RWPE2 (cell line): ENCODE data around the gene C19orf25.
A peak's percentile ranks its signal among the peaks of the same experiment; 100 is the strongest.

ENCODE experiments used
- ATAC-seq: fragments of 200-7000 bp; cut with Tn5 transposase; 3 replicates; pipeline ENCODE4 v1.9.1; 2021; ENCODE audit warnings: low read depth
- DNase-seq: peaks from one replicate; pipeline ENCODE4 v3.0.0-alpha.2; 2020; ENCODE audit warnings: low spot score
- H3K27ac ChIP-seq: fragments of 450-650 bp; 2 replicates; pipeline ENCODE4 v1.5.1; 2017; ENCODE audit warnings: mild to moderate bottlenecking; ENCODE audit not compliant: poor library complexity, severe bottlenecking
- H3K27me3 ChIP-seq: fragments of 250-450 bp; sonication (Bioruptor Pico); 2 replicates; pipeline ENCODE4 v1.5.1; 2021; ENCODE audit warnings: mild to moderate bottlenecking, moderate library complexity; ENCODE audit not compliant: insufficient read depth, poor library complexity, severe bottlenecking
- H3K36me3 ChIP-seq: fragments of 250-450 bp; sonication (Bioruptor Pico); 2 replicates; pipeline ENCODE4 v1.5.1; 2020; ENCODE audit warnings: low read depth, mild to moderate bottlenecking, moderate library complexity
- H3K4me1 ChIP-seq: fragments of 250-450 bp; sonication (Bioruptor Pico); 2 replicates; pipeline ENCODE4 v1.5.1; 2021; ENCODE audit warnings: mild to moderate bottlenecking, moderate library complexity; ENCODE audit not compliant: insufficient read depth, poor library complexity, severe bottlenecking
- H3K4me3 ChIP-seq: fragments of 250-450 bp; sonication (Bioruptor Pico); 2 replicates; pipeline ENCODE4 v1.5.1; 2021; ENCODE audit warnings: mild to moderate bottlenecking, moderate library complexity; ENCODE audit not compliant: severe bottlenecking
- H3K9me3 ChIP-seq: fragments of 250-450 bp; sonication (Bioruptor Pico); 2 replicates; pipeline ENCODE4 v1.5.1; 2021; ENCODE audit warnings: mild to moderate bottlenecking, moderate library complexity; ENCODE audit not compliant: severe bottlenecking
- TF ChIP-seq, protein P1 (sequence below): fragments of 450-650 bp; IDR thresholded peaks from one replicate; pipeline ENCODE4 v1.5.1; 2017; ENCODE audit warnings: mild to moderate bottlenecking, moderate library complexity; ENCODE audit not compliant: poor library complexity, severe bottlenecking

C19orf25 gene

DNA sequence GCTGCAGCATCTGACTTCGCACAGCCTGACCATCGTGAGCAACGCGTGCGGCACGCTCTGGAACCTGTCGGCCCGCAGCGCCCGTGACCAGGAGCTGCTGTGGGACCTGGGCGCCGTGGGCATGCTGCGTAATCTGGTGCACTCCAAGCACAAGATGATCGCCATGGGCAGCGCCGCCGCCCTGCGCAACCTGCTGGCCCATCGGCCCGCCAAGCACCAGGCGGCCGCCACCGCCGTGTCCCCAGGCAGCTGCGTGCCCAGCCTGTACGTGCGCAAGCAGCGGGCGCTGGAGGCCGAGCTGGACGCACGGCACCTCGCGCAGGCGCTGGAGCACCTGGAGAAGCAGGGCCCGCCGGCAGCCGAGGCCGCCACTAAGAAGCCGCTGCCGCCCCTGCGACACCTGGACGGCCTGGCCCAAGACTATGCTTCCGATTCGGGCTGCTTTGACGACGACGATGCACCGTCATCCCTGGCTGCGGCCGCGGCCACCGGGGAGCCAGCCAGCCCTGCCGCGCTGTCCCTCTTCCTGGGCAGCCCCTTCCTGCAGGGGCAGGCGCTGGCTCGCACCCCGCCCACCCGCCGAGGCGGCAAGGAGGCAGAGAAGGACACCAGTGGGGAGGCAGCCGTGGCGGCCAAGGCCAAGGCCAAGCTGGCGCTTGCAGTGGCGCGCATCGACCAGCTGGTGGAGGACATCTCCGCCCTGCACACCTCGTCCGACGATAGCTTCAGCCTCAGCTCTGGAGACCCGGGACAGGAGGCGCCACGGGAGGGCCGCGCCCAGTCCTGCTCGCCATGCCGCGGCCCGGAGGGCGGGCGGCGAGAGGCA, 13.6 kb downstream of the C19orf25 start:
- no peak overlapping the region for H3K4me3 ChIP-seq
- H3K9me3 ChIP-seq: no peaks in the 10 kb centered on the region
- no peaks in the 10 kb centered on the region for H3K36me3 ChIP-seq
- TF ChIP-seq, protein P1, sequence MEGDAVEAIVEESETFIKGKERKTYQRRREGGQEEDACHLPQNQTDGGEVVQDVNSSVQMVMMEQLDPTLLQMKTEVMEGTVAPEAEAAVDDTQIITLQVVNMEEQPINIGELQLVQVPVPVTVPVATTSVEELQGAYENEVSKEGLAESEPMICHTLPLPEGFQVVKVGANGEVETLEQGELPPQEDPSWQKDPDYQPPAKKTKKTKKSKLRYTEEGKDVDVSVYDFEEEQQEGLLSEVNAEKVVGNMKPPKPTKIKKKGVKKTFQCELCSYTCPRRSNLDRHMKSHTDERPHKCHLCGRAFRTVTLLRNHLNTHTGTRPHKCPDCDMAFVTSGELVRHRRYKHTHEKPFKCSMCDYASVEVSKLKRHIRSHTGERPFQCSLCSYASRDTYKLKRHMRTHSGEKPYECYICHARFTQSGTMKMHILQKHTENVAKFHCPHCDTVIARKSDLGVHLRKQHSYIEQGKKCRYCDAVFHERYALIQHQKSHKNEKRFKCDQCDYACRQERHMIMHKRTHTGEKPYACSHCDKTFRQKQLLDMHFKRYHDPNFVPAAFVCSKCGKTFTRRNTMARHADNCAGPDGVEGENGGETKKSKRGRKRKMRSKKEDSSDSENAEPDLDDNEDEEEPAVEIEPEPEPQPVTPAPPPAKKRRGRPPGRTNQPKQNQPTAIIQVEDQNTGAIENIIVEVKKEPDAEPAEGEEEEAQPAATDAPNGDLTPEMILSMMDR: peak; percentile 55
- no peak for DNase-seq
- H3K27ac ChIP-seq: no peak overlapping the region
- peaks cover 45% of the 10 kb centered on the region for H3K27me3 ChIP-seq
- H3K4me1 ChIP-seq: no peaks in the 10 kb centered on the region
- ATAC-seq: peak; percentile 71

DNA sequence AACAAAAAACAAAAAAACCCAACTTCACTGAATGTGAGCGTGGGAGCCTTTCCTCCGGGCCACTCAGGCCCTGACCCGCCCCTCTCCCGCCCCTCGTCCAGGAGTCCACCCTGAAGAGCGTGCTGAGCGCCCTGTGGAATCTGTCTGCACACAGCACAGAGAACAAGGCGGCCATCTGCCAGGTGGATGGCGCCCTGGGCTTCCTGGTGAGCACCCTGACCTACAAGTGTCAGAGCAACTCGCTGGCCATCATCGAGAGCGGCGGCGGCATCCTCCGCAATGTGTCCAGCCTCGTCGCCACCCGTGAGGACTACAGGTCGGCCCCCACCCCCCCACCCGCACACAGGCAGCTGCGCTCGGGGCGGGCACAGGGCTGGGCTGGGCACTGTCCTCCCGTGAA, 17.2 kb downstream of the C19orf25 start:
- Histone ChIP-seq H3K27me3 (peaks cover 23% of the 10 kb centered on the region), H3K9me3 (no peaks in the 10 kb centered on the region), H3K4me1 (no peaks in the 10 kb centered on the region), H3K27ac (no peak overlapping the region), H3K4me3 (no peak overlapping the region), H3K36me3 (no peaks in the 10 kb centered on the region)
- TF ChIP-seq, protein P1: no peak
- no peak for DNase-seq
- no peak for ATAC-seq

DNA sequence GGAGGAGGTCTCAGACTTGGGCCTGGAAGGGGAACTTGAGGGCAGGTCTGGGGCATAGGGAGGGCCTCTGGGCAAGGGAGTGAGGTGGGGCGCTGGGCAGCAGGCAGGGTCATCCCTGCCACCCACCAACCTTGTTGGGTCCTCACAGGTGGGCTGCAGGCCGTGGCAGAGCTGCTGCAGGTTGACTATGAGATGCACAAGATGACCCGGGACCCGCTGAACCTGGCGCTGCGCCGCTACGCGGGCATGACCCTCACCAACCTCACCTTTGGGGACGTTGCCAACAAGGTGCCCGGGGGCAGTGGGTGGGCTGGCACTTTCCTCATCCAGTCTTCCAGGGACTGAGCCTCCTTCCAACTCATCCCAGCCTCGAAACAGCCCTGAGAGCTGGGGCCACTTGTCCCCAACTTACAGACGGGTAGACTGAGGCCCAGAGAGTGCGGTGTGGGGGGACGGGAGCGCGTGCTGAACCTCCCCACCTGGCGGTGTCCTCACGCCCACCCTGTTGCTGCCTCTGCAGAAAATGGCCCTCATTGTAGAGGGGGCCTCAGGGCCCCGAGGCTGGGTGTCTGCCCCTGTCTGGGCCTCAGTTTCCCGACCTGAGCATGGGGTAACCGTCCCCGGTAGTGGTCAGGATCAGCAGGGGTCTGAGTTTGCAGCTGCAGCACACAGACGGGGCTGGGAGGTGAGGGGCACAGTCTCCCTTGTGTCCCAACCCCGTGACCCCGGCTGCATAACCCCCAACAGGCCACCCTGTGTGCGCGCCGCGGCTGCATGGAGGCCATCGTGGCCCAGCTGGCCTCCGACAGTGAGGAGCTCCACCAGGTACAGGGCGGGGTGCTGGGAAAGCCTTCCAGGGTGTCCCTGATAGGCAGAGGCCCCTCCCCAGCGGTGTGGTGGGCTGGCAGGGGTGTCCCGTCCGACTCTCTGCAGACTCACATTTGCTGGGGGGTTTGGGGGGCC, 18.7 kb downstream of the C19orf25 start:
- H3K9me3 ChIP-seq: no peaks in the 10 kb centered on the region
- ATAC-seq (no peak), DNase-seq (no peak)
- TF ChIP-seq, protein P1: no peak
- H3K4me1 ChIP-seq: no peaks in the 10 kb centered on the region
- H3K27me3 ChIP-seq: peaks cover 20% of the 10 kb centered on the region
- no peaks in the 10 kb centered on the region for H3K36me3 ChIP-seq
- no peak overlapping the region for H3K4me3 ChIP-seq
- no peak overlapping the region for H3K27ac ChIP-seq

DNA sequence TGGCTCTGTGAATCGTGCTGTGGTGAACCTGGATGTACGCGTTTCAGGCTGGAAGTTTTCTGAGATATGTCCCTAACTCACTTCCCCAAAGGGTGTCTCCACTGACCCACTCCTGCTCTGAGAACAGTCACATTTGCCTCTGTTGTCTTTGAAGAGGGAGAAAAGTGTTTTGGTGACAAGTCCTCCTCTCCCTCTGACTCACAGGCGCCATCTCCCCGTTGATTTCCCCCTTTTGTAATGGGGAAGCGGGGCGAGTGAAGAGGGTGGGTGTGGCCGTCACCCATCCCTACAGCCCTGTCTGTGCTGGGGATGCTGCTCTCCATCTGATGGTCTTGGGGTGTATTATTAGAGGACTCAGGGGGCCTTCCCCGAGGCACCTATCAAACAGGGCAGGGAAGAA, 19.5 kb downstream of the C19orf25 start:
- no peaks in the 10 kb centered on the region for H3K9me3 ChIP-seq
- no peaks in the 10 kb centered on the region for H3K36me3 ChIP-seq
- DNase-seq (no peak), ATAC-seq (no peak)
- H3K4me1 ChIP-seq: no peaks in the 10 kb centered on the region
- H3K27me3 ChIP-seq: peaks cover 16% of the 10 kb centered on the region
- H3K4me3 ChIP-seq: no peak overlapping the region
- no peak overlapping the region for H3K27ac ChIP-seq
- TF ChIP-seq, protein P1: no peak
